IMR-90 (cell line): ENCODE measurements around the gene SAAL1.

ENCODE experiments used
- CEBPB ChIP-seq: IDR thresholded peaks from 2 replicates; pipeline ENCODE4 v1.6.1; 2012; ENCODE audit warnings: low read depth, low read length, improper control_type of control experiment
- CHD1 ChIP-seq: IDR thresholded peaks from 2 replicates; pipeline ENCODE4 v1.6.1; 2012; ENCODE audit warnings: low read depth, low read length, improper control_type of control experiment
- CTCF ChIP-seq: conservative IDR thresholded peaks from 2 replicates; pipeline ENCODE4 v1.5.1; 2012; ENCODE audit warnings: mild to moderate bottlenecking, low read depth, low read length, improper control_type of control experiment
- FOS ChIP-seq: fragments of 150-350 bp; IDR thresholded peaks from 2 replicates; pipeline ENCODE4 v1.6.1; 2016; ENCODE audit warnings: low read depth, low read length
- MXI1 ChIP-seq: IDR thresholded peaks from 2 replicates; pipeline ENCODE4 v1.6.1; 2012; ENCODE audit warnings: low read depth, mild to moderate bottlenecking, low read length, moderate library complexity, borderline replicate concordance
- POLR2A ChIP-seq: IDR thresholded peaks from 2 replicates; pipeline ENCODE4 v1.6.1; 2012; ENCODE audit warnings: mild to moderate bottlenecking, low read depth, low read length
- RAD21 ChIP-seq: IDR thresholded peaks from 2 replicates; pipeline ENCODE4 v1.6.1; 2012; ENCODE audit warnings: low read length, improper control_type of control experiment
- RCOR1 ChIP-seq: IDR thresholded peaks from 2 replicates; pipeline ENCODE4 v1.6.1; 2012; ENCODE audit warnings: mild to moderate bottlenecking, low read length, improper control_type of control experiment; ENCODE audit not compliant: insufficient replicate concordance
- RFX5 ChIP-seq: IDR thresholded peaks from 2 replicates; pipeline ENCODE4 v1.8.0; 2012; ENCODE audit warnings: low read depth, mild to moderate bottlenecking, low read length, moderate library complexity
- TF ChIP-seq, protein P1 (sequence below): fragments of 150-350 bp; IDR thresholded peaks from 2 replicates; pipeline ENCODE4 v1.6.1; 2017; ENCODE audit warnings: mild to moderate bottlenecking, antibody characterized with exemption, low read length, low read depth

DNA sequence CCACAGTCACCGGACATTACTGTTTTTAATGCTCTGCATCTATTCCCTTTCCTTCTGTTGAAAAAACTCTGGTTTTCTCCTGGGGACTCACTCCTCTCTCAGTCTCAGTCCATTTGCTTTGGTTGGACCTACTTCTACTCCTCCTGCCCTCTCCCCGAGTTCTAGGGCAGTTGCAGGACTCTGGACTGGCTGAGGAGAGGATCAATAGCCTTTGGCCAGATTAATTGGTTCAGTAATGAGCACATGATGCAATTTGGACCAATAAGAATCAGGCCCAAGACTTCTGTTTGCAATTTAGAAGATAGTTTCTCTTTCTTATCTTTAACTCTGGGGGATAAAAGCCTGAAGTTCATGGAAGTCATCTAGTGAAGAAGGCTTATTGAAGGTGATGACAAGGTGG is 44.5 kb downstream of the SAAL1 start:
- TF ChIP-seq CTCF (no peak), POLR2A (no peak), CEBPB (no peak), CHD1 (no peak), RFX5 (no peak), FOS (no peak), RCOR1 (no peak), RAD21 (no peak), MXI1 (no peak)
- TF ChIP-seq, protein P1, sequence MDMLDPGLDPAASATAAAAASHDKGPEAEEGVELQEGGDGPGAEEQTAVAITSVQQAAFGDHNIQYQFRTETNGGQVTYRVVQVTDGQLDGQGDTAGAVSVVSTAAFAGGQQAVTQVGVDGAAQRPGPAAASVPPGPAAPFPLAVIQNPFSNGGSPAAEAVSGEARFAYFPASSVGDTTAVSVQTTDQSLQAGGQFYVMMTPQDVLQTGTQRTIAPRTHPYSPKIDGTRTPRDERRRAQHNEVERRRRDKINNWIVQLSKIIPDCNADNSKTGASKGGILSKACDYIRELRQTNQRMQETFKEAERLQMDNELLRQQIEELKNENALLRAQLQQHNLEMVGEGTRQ, result no peak
